SK-N-SH treated with all-trans-retinoic acid at 6 μM for 48 hours (cell line): ENCODE measurements around the gene BACE1-AS.

Experiments
- CREB5 ChIP-seq: fragments of 250-450 bp; sonication (Bioruptor Pico); IDR thresholded peaks from 2 replicates; pipeline ENCODE4 v1.5.1; 2020; ENCODE audit warnings: low read depth, mild to moderate bottlenecking, moderate library complexity
- CSRNP3 ChIP-seq: fragments of 250-450 bp; sonication (Bioruptor Pico); IDR thresholded peaks from 2 replicates; pipeline ENCODE4 v1.5.1; 2021; ENCODE audit warnings: mild to moderate bottlenecking, moderate library complexity
- ESRRG ChIP-seq: fragments of 250-450 bp; sonication (Bioruptor Pico); IDR thresholded peaks from 2 replicates; pipeline ENCODE4 v1.6.1; 2021; ENCODE audit warnings: mild to moderate bottlenecking
- GLIS3 ChIP-seq: fragments of 250-450 bp; sonication (Bioruptor Pico); IDR thresholded peaks from 2 replicates; pipeline ENCODE4 v1.5.0; 2020; ENCODE audit warnings: mild to moderate bottlenecking, moderate library complexity
- PATZ1 ChIP-seq: fragments of 250-450 bp; sonication (Bioruptor Pico); IDR thresholded peaks from 2 replicates; pipeline ENCODE4 v1.8.0; 2020; ENCODE audit warnings: mild to moderate bottlenecking, moderate library complexity, borderline replicate concordance
- POU6F1 ChIP-seq: fragments of 250-450 bp; sonication (Bioruptor Pico); IDR thresholded peaks from 2 replicates; pipeline ENCODE4 v1.8.0; 2021; ENCODE audit warnings: low read depth, mild to moderate bottlenecking, moderate library complexity, borderline replicate concordance
- PPARA ChIP-seq: fragments of 250-450 bp; sonication (Bioruptor Pico); IDR thresholded peaks from 2 replicates; pipeline ENCODE4 v1.5.0; 2020; ENCODE audit warnings: mild to moderate bottlenecking, borderline replicate concordance
- RARB ChIP-seq: fragments of 250-450 bp; sonication (Bioruptor Pico); IDR thresholded peaks from 2 replicates; pipeline ENCODE4 v1.8.0; 2021; ENCODE audit warnings: mild to moderate bottlenecking, moderate library complexity
- SNAI2 ChIP-seq: fragments of 250-450 bp; sonication (Bioruptor Pico); IDR thresholded peaks from 2 replicates; pipeline ENCODE4 v1.5.0; 2020; ENCODE audit warnings: mild to moderate bottlenecking, moderate library complexity
- TOX ChIP-seq: fragments of 250-450 bp; sonication (Bioruptor Pico); IDR thresholded peaks from 2 replicates; pipeline ENCODE4 v1.8.0; 2021; ENCODE audit warnings: mild to moderate bottlenecking, moderate library complexity, borderline replicate concordance
- ZC3H10 ChIP-seq: fragments of 250-450 bp; sonication (Bioruptor Pico); IDR thresholded peaks from 2 replicates; pipeline ENCODE4 v1.5.1; 2021; ENCODE audit warnings: mild to moderate bottlenecking, moderate library complexity
- ZFP3 ChIP-seq: fragments of 250-450 bp; sonication (Bioruptor Pico); IDR thresholded peaks from 2 replicates; pipeline ENCODE4 v1.5.0; 2020; ENCODE audit warnings: mild to moderate bottlenecking, moderate library complexity
- ZNF565 ChIP-seq: fragments of 450-650 bp; formaldehyde crosslinking; conservative IDR thresholded peaks from 2 replicates; pipeline ENCODE4 v1.5.0; 2020; ENCODE audit warnings: low read depth, mild to moderate bottlenecking, moderate library complexity
- ZNF70 ChIP-seq: fragments of 450-650 bp; formaldehyde crosslinking; IDR thresholded peaks from 2 replicates; pipeline ENCODE4 v1.5.0; 2020; ENCODE audit warnings: mild to moderate bottlenecking, moderate library complexity

GRCh38 chr11:117337076-117337475 lies 45.9 kb downstream of the BACE1-AS start:
- TF ChIP-seq POU6F1 (CRISPR knock-in tag) (no peak), RARB (CRISPR knock-in tag) (no peak), PPARA (CRISPR knock-in tag) (no peak), CSRNP3 (CRISPR knock-in tag) (no peak), TOX (no peak), CREB5 (CRISPR knock-in tag) (no peak), PATZ1 (CRISPR knock-in tag) (no peak), ZFP3 (CRISPR knock-in tag) (no peak), ESRRG (CRISPR knock-in tag) (no peak), ZNF70 (CRISPR knock-in tag) (no peak), GLIS3 (CRISPR knock-in tag) (no peak), ZNF565 (CRISPR knock-in tag) (no peak), ZC3H10 (CRISPR knock-in tag) (no peak), SNAI2 (CRISPR knock-in tag) (no peak)
